ENCODE data around the gene PCSK4.

GRCh38 chr19:1481224-1481892, 8.8 kb downstream of the PCSK4 start:
- no peak for TF ChIP-seq POLR2AphosphoS5 (IDR thresholded peaks at IDR 0.05; ENCODE audit: low read depth, low read length)
- TF ChIP-seq POLR2A (IDR thresholded peaks at IDR 0.05; ENCODE audit: low read depth, low read length) = no peak
- no peak for TF ChIP-seq TAF1 (IDR thresholded peaks at IDR 0.05; ENCODE audit: borderline replicate concordance, low read depth, low read length)

All from GM12892 (cell line).